Embryonic facial prominence (tissue), 1 donor: Measurements from ENCODE around the gene MOSPD3.

Source experiments
- DNase-seq: peaks from one replicate; pipeline ENCODE4 v3.0.0-alpha.2; 2016; ENCODE audit errors: extremely low spot score

The MOSPD3 gene

GRCh38 chr7:100591596-100591995 lies 20.7 kb upstream of the MOSPD3 start:
- no peak for DNase-seq

DNA sequence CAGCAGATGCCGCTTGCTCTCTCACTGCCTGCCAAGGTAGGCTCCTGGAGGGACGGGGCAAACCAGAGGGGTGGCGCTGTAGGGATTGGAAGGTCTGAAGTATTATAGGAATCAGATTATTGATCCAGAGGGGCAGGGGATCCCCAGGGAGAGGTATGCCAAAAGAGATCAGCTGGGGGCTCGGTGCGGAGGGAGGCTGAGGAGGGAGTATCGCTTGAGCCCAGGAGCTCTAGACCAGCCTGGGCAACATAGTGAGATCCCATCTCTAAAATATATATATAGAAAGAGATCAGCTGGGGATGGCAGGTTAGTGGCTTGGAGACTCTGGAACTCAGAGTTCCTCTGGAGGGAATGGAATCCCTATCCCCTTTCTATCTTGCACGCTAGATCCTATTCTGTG lies 17.2 kb upstream of the MOSPD3 start:
- DNase-seq, result no peak

- no peak for DNase-seq
Observed at GRCh38 chr7:100598425-100598824, 13.9 kb upstream of the MOSPD3 start.

DNA sequence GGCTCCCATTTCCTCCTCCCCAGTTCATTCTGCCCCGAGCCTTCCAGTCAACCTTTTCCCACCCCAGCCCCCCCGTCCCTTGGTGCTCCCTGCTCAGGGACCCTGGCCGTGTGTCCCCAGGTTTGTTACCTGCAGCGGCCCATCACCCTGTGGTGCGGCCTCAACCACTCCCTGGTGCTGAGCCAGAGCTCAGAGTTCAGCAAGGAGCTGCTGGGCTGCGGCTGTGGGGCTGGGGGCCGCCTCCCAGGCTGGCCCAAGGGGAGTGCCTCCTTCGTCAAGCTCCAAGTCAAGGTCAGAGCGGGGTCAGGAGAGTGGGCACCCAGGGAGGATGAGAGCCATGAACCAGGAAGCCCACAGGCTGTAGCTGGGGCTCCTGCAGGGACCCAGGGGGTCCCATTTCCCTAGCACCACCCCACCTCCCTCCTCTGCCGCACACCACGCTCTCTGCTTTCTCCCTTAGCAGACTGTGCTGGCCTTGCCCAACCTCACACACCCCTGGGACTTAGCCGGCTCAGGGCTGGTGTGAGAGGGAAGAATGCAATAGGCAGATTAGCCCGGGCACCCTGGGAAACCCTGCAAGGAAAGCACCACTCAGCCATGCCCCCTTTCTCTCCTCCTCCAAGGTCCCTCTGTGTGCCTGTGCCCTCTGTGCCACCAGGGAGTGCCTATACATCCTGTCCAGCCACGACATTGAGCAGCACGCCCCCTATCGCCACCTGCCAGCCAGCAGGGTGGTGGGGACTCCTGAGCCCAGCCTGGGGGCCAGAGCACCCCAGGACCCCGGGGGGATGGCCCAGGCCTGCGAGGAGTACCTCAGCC lies 12.2 kb upstream of the MOSPD3 start:
- no peak for DNase-seq

DNA sequence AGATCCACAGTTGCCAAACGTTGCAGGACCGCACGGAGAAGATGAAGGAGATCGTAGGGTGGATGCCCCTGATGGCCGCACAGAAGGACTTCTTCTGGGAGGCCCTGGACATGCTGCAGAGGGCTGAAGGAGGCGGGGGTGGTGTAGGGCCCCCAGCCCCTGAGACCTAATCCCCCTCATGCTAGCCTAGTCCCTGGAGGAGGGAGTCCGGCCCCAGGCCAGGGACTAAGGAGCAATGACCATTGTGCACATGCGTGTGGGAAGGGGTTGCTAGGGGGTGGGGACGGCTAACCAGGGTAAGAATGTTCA lies 11.7 kb upstream of the MOSPD3 start:
- DNase-seq, result no peak

GRCh38 chr7:100602889-100603725 lies 9.2 kb upstream of the MOSPD3 start:
- DNase-seq, result peak; percentile 73

GRCh38 chr7:100603726-100604027 lies 8.7 kb upstream of the MOSPD3 start:
- DNase-seq, result no peak

- peak; percentile 49 for DNase-seq
Observed at GRCh38 chr7:100604028-100604975, 8.0 kb upstream of the MOSPD3 start.

GRCh38 chr7:100604976-100605911 lies 7.1 kb upstream of the MOSPD3 start:
- no peak for DNase-seq

DNA sequence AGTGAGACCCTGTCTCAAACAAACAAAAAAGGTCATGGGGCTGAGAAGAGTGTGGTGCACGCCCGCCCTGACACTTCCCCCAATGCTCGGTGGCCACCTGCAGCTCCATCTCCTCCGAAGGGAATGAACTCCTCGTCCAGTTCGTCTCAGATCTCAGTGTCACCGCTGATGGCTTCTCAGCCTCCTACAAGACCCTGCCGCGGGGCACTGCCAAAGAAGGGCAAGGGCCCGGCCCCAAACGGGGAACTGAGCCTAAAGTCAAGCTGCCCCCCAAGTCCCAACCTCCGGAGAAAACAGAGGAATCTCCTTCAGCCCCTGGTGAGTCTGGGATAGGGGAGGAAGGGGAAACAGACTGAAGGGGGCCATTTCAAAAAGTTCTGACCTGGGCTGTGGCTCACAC lies 6.0 kb upstream of the MOSPD3 start:
- no peak for DNase-seq

DNA sequence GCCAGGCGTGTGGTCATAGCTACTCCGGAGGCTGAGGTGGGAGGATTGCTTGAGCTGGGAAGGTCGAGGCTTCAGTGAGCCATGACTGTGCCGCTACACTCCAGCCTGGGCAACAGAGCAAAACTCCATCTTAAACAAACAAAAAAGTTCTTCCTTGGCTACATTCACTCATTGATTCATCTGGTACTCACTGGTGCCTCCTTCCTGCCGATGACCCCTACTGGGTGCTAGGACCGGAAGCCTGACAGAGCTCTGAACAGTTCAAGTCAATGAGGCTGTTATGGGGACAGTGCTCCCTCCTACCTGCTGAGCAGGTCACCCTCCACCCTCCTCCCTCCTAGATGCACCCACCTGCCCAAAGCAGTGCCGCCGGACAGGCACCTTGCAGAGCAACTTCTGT lies 5.2 kb upstream of the MOSPD3 start:
- DNase-seq, result no peak

DNA sequence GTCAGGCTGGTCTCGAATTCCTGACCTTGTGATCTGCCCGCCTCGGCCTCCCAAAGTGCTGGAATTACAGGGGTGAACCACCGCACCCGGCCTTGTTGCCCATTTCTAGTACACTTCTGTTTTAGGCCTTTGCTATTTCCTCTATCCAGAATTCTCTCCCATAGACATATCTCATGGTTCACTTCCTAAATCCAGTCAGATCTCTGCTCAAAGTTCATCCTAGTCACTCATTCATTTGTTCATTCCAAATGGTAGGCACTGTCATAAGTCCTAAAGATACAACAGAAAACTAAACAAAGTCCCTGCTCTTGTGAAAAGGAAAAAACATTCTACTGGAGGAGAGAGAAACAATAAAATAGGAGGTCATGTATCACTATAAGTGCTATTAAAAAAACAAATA lies 2.4 kb upstream of the MOSPD3 start:
- no peak for DNase-seq

DNA sequence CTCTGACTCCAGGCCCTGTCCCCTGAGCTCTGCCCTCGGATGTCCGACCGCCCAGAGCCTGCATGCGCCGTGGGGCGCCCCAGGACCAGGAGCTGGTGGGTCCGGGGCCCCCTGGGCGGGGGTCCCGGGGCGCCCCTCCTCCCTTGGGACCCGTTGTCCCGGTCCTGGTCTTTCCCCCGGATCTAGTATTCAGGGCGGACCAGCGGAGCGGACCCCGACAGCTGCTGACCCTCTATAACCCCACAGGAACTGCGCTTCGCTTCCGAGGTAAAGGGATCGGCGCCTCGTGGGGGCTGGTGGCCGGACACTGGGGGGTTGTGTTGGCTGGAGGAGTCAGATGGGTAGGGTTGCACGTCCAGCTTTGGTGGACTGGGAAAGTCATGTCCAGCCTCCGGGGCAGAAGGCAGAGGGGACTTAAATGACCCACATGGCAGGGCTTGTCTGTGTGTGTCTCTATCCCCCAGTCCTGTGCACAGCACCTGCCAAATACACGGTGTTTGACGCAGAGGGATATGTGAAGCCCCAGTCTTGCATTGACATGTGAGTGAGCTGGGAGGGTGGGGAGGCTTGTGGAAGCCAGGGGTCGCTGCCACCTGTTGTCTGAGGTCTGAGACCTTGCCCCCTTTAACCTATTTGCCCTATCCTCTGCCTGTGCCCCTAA lies 520 bp downstream of the MOSPD3 start:
- DNase-seq, result no peak

DNA sequence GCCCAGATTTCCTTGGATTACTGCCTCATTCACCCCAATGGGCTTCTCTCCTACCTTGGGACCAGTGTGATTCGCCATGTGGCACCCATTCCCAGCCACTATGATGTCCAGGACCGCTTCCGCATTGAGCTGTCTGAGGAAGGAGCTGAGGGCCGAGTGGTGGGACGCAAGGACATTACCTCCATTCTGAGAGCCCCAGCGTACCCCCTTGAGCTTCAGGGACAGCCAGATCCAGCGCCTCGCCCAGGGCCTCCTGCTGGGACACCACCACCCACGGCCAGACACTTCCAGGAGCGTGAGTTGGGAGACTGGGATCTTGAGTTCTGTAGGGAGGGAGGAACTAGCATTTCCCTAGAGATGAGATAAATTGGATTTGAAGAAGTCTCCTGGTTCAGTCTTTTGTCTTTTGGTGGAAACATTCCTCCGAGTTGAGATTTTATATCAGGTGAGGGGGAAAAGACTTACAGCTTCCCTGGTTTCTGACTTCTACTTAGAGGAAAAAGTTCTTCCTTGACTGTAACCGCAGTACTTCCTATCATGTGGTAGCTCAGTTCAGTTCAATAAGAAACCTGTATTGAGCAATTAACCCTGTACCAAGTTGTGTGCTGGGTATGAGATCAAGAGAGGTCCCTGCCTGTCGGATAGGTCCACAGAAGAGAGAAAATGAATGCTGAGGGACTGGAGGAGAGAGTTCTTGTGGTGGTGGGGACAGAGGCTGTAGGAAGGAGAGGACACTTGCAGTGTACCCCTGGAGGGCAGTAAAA lies 1.3 kb downstream of the MOSPD3 start:
- DNase-seq, result no peak

- no peak for DNase-seq
Observed at GRCh38 chr7:100614308-100614861, 2.0 kb downstream of the MOSPD3 start.

DNA sequence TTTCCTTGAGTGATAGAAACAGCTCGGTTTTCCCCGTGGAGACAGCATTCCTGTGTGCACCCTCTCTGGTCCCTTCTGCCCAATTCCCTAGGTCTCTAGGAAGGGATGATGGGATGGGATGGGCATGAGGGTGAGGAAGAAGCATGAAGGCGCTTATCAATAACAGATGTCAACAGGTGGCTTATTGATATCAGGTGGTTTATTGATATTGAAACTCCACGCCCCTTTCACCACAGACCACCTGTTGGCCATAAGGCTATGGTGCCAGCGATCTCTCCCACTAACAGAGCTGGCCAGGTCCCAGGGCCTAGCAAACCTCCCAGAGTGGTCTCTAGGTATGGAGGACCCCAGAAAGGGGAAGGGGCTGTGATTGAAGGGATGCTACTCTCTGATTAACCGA lies 7.9 kb downstream of the MOSPD3 start:
- DNase-seq, result no peak

DNA sequence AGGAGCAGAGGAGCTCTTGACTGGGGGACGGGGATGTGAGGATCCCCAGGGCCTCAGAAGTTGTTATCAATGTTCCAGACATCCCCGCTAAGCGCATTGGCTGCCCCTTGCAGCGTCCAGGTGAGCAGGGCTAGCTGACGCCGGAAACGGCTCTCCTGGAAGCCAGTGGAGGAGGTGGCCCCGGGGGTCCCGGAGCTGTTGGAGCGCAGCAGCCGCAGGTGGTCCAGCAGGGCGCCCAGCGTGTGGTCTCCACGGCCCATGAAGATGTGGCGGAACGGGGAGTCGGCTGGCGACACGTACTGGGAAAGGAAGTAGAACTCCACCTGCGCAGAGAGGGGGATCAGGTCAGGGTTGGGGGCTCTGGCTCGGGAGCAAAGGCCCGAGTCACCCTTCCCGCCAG lies 8.5 kb downstream of the MOSPD3 start:
- DNase-seq, result no peak

- no peak for DNase-seq
Observed at GRCh38 chr7:100621554-100621953, 9.2 kb downstream of the MOSPD3 start.

- DNase-seq, result no peak
Observed at GRCh38 chr7:100623951-100624824, 11.8 kb downstream of the MOSPD3 start.
